Right forelimb (tissue), 1 donor: ENCODE measurements around the gene RBM15.

Source experiments
- DNase-seq: peaks from one replicate; pipeline ENCODE4 v3.0.0-alpha.2; 2018

RBM15 gene

DNA sequence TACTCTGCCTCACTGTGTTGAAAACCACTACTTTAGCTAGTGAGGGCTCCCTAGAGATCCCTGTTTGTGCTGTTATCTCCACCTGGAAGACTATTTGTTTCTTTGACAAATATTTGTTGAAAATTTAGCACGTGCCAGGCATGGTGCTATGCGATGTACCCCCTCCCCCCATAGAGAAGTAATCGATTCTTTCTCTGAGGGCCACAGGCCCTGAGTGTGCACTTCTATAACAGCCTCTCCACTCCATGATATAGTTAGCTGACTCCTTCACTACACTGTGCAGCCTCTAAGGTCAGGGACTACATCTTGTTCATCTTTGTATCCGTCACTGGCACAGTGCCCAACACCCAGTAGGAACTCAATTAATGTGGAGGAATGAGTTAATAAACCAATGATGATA, 17.3 kb upstream of the RBM15 start:
- DNase-seq = no peak

- DNase-seq = no peak
These were observed 14.5 kb upstream of the RBM15 start for GRCh38 chr1:110324667-110325066.

DNA sequence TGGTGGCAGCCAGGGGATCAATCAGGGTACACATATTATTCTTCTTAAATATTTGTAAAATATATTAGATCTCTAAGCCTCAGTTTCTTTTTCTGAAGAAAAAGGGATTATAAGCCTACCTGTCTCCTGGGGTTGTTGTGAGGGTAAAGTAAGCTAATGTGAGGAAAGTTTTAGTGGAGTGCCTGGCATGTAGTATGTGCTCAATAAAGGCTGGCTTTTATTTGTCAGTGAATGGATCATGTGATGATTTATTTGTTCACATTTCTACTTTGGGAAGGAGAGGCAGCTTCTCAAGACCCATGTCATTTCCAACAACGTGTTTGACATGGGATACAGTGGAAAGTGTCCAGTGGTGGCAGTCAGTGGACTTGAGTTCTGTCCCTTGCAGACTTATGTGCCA, 12.4 kb upstream of the RBM15 start:
- no peak for DNase-seq

GRCh38 chr1:110328274-110328673, 10.9 kb upstream of the RBM15 start:
- no peak for DNase-seq

- no peak for DNase-seq
These were observed 10.5 kb upstream of the RBM15 start for GRCh38 chr1:110328700-110329099.

DNA sequence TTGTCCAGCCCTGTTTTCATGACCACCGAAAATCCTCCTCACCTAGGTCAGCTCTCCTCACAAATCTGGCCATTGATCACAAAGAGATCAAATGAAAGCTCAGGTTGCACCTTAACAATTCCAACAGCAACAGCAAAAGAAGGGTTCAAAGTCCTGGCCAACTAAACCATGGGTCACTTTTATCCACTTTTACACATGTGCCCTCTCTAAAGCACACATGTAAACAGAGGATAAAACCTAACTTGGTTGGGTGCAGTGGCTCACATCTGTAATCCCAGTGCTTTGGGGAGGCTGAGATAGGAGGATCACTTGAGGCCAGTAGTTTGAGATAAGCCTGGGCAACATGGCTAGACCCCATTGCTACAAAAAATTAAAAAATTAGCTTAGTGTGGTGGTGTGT, 3.9 kb upstream of the RBM15 start:
- DNase-seq = no peak

DNA sequence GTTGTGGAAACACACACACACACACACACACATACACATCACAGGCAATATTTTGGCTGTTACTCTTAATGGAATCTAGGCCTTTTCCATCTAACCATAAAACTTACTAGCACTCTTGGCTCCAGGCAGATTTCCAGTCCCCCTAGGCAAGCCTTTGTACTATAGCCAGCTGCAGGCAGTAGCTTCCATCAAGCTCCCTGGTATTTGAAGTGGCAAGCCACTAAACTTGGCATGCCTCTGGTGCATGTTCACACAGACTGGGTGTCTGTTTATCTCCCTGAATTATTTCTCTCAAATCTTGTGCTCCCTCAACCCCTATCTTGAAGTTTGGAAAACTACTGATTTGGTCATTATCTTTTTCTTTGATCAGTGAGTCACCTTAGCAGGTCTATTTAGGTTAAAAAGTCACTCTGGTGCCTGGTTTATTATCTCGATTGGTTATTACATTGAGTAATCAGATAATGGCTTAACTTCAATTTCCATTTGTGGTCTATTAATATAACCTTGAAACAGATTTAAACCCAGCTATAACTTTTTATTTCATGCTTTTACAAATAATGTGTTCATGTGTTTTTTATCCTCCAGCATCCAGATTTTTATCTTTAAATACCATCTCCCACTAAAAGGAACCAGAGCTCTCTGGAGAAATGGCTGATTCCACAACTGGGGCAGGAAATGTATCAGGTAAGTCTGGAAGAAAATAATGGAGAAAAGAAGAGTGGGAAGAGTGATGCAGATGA, 2.7 kb upstream of the RBM15 start:
- DNase-seq = no peak

- DNase-seq = no peak
These were observed 1.4 kb upstream of the RBM15 start for GRCh38 chr1:110337704-110338308.

- DNase-seq = peak; percentile 97
These were observed 780 bp upstream of the RBM15 start for GRCh38 chr1:110338309-110338885.

- no peak for DNase-seq
These were observed 430 bp downstream of the RBM15 start for GRCh38 chr1:110339407-110340206.

- DNase-seq = no peak
These were observed 961 bp downstream of the RBM15 start for GRCh38 chr1:110340207-110340468.

GRCh38 chr1:110341146-110341871, 2.1 kb downstream of the RBM15 start:
- DNase-seq = no peak

GRCh38 chr1:110341872-110342331, 2.7 kb downstream of the RBM15 start:
- DNase-seq = no peak

- DNase-seq = no peak
These were observed 4.1 kb downstream of the RBM15 start for GRCh38 chr1:110343249-110343648.

GRCh38 chr1:110344152-110344551, 5.0 kb downstream of the RBM15 start:
- no peak for DNase-seq

DNA sequence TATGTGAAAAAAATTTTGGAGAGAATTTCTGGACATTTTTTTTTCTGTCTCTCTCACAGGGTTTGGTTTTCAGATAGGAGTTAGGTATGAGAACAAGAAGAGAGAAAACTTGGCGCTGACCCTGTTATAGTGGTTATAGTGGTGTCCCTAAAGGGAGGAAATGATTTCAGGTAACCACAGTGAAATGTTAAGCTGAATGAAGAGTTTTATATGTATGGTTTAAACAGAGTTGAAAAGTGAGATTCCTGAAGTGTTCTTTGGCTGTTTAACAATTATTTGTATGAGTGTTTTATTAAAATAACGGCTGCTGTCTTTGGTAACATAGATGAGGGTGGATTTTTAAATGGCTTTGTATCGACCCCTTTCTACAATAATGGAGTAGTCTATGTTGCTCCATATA, 6.3 kb downstream of the RBM15 start:
- no peak for DNase-seq

- DNase-seq = no peak
These were observed 7.5 kb downstream of the RBM15 start for GRCh38 chr1:110346690-110347089.

- DNase-seq = no peak
These were observed 8.2 kb downstream of the RBM15 start for GRCh38 chr1:110347182-110347893.

- no peak for DNase-seq
These were observed 8.9 kb downstream of the RBM15 start for GRCh38 chr1:110348050-110348449.

GRCh38 chr1:110348771-110349170, 9.6 kb downstream of the RBM15 start:
- no peak for DNase-seq

GRCh38 chr1:110350360-110350759, 11.2 kb downstream of the RBM15 start:
- DNase-seq = no peak

GRCh38 chr1:110355321-110355720, 16.1 kb downstream of the RBM15 start:
- no peak for DNase-seq
